Upper lobe of left lung (tissue), 4 donors: ENCODE data around the gene SLC1A7.

Experiments
- CTCF ChIP-seq, 6 experiments: fragments of 450-650 bp in 4 of 6; fragments of 200-600 bp in 2 of 6; sonication (generic) in 2 of 6; IDR thresholded peaks; one replicate each; pipeline ENCODE4 v1.5.1; 2016 to 2019; ENCODE audit warnings: antibody characterized with exemption in 6 of 6
- EP300 ChIP-seq, 4 donors: sonication (generic); formaldehyde crosslinking; IDR thresholded peaks; one replicate each; pipeline ENCODE4 v1.5.1; 2017; ENCODE audit warnings: antibody characterized with exemption in 4 of 4, control low read depth in 2 of 4
- POLR2A ChIP-seq, 4 donors: fragments of 450-650 bp; IDR thresholded peaks; one replicate each; pipeline ENCODE4 v1.5.1; 2016 to 2017; ENCODE audit warnings: antibody characterized with exemption in 4 of 4, mild to moderate bottlenecking in 2 of 4
- POLR2AphosphoS5 ChIP-seq, 2 donors: sonication (generic); formaldehyde crosslinking; IDR thresholded peaks; one replicate each; pipeline ENCODE4 v1.5.1; 2017; ENCODE audit warnings: antibody characterized with exemption in 2 of 2

GRCh38 chr1:53061859-53062707 lies 80.4 kb downstream of the SLC1A7 start, which contains the start of gene PODN:
- no peak for TF ChIP-seq POLR2A (IDR thresholded peaks at IDR 0.05)
- no peak for TF ChIP-seq CTCF (IDR thresholded peaks at IDR 0.05)
- no peak for TF ChIP-seq EP300 (IDR thresholded peaks at IDR 0.05)
- no peak for TF ChIP-seq POLR2AphosphoS5 (IDR thresholded peaks at IDR 0.05)
